Stomach (tissue), 4 donors: ENCODE measurements around the gene SCARB1.

ENCODE experiments used
- EP300 ChIP-seq: sonication (generic); formaldehyde crosslinking; IDR thresholded peaks from one replicate; pipeline ENCODE4 v1.6.1; 2017; ENCODE audit warnings: antibody characterized with exemption
- POLR2A ChIP-seq, 4 donors: fragments of 450-650 bp; IDR thresholded peaks; one replicate each; pipeline ENCODE4 v1.6.1; 2016; ENCODE audit warnings: antibody characterized with exemption in 4 of 4, control low read depth in 2 of 4, mild to moderate bottlenecking in 1 of 4, moderate library complexity in 1 of 4

- TF ChIP-seq POLR2A (IDR thresholded peaks at IDR 0.05): no peak
- TF ChIP-seq EP300: no peak
These were observed 74.6 kb downstream of the SCARB1 start for GRCh38 chr12:124788936-124789555.
